GM12878 (cell line): ENCODE results near the gene SNRPD3. TPM values are rescaled to one million over a fixed set of nuclear protein-coding genes. Genes with fewer than 3 reads are reported as not detected.

Experiments used
- ATAC-seq: fragments of 200-7000 bp; cut with Tn5 transposase; 3 replicates; pipeline ENCODE4 v1.9.1; 2020; ENCODE audit warnings: mild to moderate bottlenecking, moderate library complexity
- BruUV-seq: library from RNA; stranded (reverse); fragments of 400-500 nt; replicated peaks from 2 replicates; lab custom pipeline; 2021; lab: Mats Ljungman, UMichigan
- CTCF ChIA-PET: fragments of 300-600 bp; sonication (Branson Sonifier 250); formaldehyde crosslinking; extraction: SDS; loops from one replicate; lab custom pipeline; 2021; ENCODE audit warnings: inconsistent platforms; lab: Yijun Ruan, JAX
- POLR2A ChIA-PET: fragments of 350-600 bp; formaldehyde crosslinking; extraction: SDS; loops from one replicate; lab custom pipeline; 2021; ENCODE audit warnings: inconsistent platforms; lab: Charles Lee
- RAD21 ChIA-PET: fragments of 300-600 bp; sonication (Branson Sonifier 250); formaldehyde crosslinking; loops from one replicate; lab custom pipeline; 2023; ENCODE audit warnings: antibody characterized with exemption; ENCODE audit not compliant: unreplicated experiment; lab: Charles Lee
- SMC1A ChIA-PET: fragments of 300-600 bp; sonication (Branson Sonifier 250); formaldehyde crosslinking; loops from one replicate; lab custom pipeline; 2023; ENCODE audit not compliant: unreplicated experiment, uncharacterized antibody; lab: Charles Lee
- DNase-seq: peaks from one replicate; pipeline ENCODE4 v3.0.0-alpha.2; 2011; ENCODE audit warnings: low read depth, low spot score
- FAIRE-seq: peaks from 3 replicates; lab custom pipeline; 2011; peaks lifted over from hg19 to GRCh38; lab: Jason Lieb, UNC
- H2AFZ ChIP-seq: 2 replicates; pipeline ENCODE4 v1.6.0; 2011; ENCODE audit warnings: low read depth, low read length, control low read depth; ENCODE audit not compliant: control insufficient read depth
- H3K27ac ChIP-seq: 2 replicates; pipeline ENCODE4 v1.5.1; 2011; ENCODE audit warnings: control low read depth; ENCODE audit not compliant: control insufficient read depth, insufficient read depth
- H3K27me3 ChIP-seq, 2 experiments: replicated peaks in 1 of 2; 2 replicates each; pipeline versions ENCODE4 v1.6.0 to v1.6.1; 2011; ENCODE audit warnings: low read length in 1 of 2; ENCODE audit not compliant: control insufficient read depth in 2 of 2, insufficient read depth in 2 of 2
- H3K36me3 ChIP-seq, 2 experiments: 2 replicates each; pipeline ENCODE4 v1.5.1; 2011; ENCODE audit warnings: low read length in 1 of 2; ENCODE audit not compliant: control insufficient read depth in 2 of 2, insufficient read depth in 2 of 2
- H3K4me1 ChIP-seq: 2 replicates; pipeline ENCODE4 v1.6.1; 2011; ENCODE audit warnings: mild to moderate bottlenecking, low read length, moderate library complexity, mixed read lengths; ENCODE audit not compliant: control insufficient read depth, insufficient read depth
- H3K4me2 ChIP-seq: 2 replicates; pipeline ENCODE4 v1.6.0; 2011; ENCODE audit warnings: control low read depth; ENCODE audit not compliant: control insufficient read depth, insufficient read depth
- H3K4me3 ChIP-seq: fragments of 200-600 bp; sonication (generic); 2 replicates; pipeline ENCODE4 v1.5.1; 2016
- H3K79me2 ChIP-seq: 2 replicates; pipeline ENCODE4 v1.6.0; 2011; ENCODE audit warnings: low read length; ENCODE audit not compliant: control insufficient read depth, insufficient read depth
- H3K9ac ChIP-seq: 2 replicates; pipeline ENCODE4 v1.8.0; 2011; ENCODE audit warnings: low read length, control low read depth, mixed read lengths; ENCODE audit not compliant: control insufficient read depth, insufficient read depth
- H3K9me3 ChIP-seq: replicated peaks from 3 replicates; pipeline ENCODE4 v1.5.1; 2011; ENCODE audit warnings: mild to moderate bottlenecking, low read length; ENCODE audit not compliant: control insufficient read depth, insufficient read depth
- H4K20me1 ChIP-seq: 2 replicates; pipeline ENCODE4 v1.6.0; 2011; ENCODE audit not compliant: control insufficient read depth, insufficient read depth
- CBX3 ChIP-seq: fragments of 200-600 bp; sonication (generic); IDR thresholded peaks from 2 replicates; pipeline ENCODE4 v1.6.1; 2016; ENCODE audit warnings: low read depth, borderline replicate concordance
- CREB1 ChIP-seq: IDR thresholded peaks from 2 replicates; pipeline ENCODE4 v1.6.1; 2012; ENCODE audit warnings: low read depth, mild to moderate bottlenecking, inconsistent platforms
- IRF3 ChIP-seq: fragments of 450-650 bp; IDR thresholded peaks from 2 replicates; pipeline ENCODE4 v1.6.1; 2014; ENCODE audit warnings: mild to moderate bottlenecking
- MTA3 ChIP-seq: IDR thresholded peaks from 2 replicates; pipeline ENCODE4 v1.6.1; 2012; ENCODE audit warnings: low read length, inconsistent platforms, borderline replicate concordance
- PAX5 ChIP-seq: IDR thresholded peaks from 2 replicates; pipeline ENCODE4 v1.6.1; 2011; ENCODE audit warnings: low read depth, low read length, borderline replicate concordance
- PAX8 ChIP-seq: fragments of 450-650 bp; IDR thresholded peaks from 2 replicates; pipeline ENCODE4 v1.6.1; 2017; ENCODE audit warnings: mild to moderate bottlenecking, moderate library complexity
- POLR2AphosphoS2 ChIP-seq: IDR thresholded peaks from 2 replicates; pipeline ENCODE4 v1.6.1; 2011; ENCODE audit warnings: low read depth, mild to moderate bottlenecking, low read length, improper control_type of control experiment, moderate library complexity
- RUNX3 ChIP-seq: IDR thresholded peaks from 2 replicates; pipeline ENCODE4 v1.6.1; 2012; ENCODE audit warnings: low read length, inconsistent platforms
- WGBS: methylation state at CpG from one replicate; pipeline ENCODE4 v1.1.6; 2016; ENCODE audit warnings: low lambda C conversion rate; ENCODE audit not compliant: insufficient replicate concordance, insufficient coverage; ENCODE audit errors: missing lambda C conversion rate; 5-methylcytosine and 5-hydroxymethylcytosine counted together
- in situ Hi-C: fragments of 300-500 bp; cut with MboI; formaldehyde crosslinking; loops from 9 replicates; pipeline ENCODE4 v1.14.3; 2018; ENCODE audit warnings: mixed read lengths
- intact Hi-C: fragments of 100-400 bp; cut with micrococcal nuclease; formaldehyde crosslinking; loops from one replicate; pipeline ENCODE4 v1.14.2; 2022; ENCODE audit not compliant: unreplicated experiment
- polyA plus RNA-seq, 11 experiments: library from polyadenylated mRNA; depleted of rRNA in 4 of 11; unstranded in 6 of 11; stranded (reverse) in 5 of 11; fragments of >200 nt; fragmentation: Nextera tagmentation in 4 of 11; fragmentation: Illumina TruSeq in 1 of 11; extraction: Ambion mirVana in 4 of 11; extraction: Trizol in 1 of 11; gene quantifications; 1 replicate in 1 of 11; 2 replicates in 10 of 11; pipeline versions ENCODE4 v1.2.1 to v1.2.3, GENCODE V29; 2011 to 2016; ENCODE audit warnings: inconsistent platforms in 2 of 11, missing spikeins in 2 of 11, low read depth in 1 of 11
- total RNA-seq, 4 experiments: library from RNA; depleted of rRNA in 3 of 4; stranded (reverse); fragments of >200 nt in 3 of 4; fragmentation: Illumina TruSeq in 1 of 4; extraction: Trizol in 1 of 4; gene quantifications; 2 replicates each; pipeline versions ENCODE4 v1.2.1 to v1.2.3, GENCODE V29; 2013 to 2021
- TF ChIP-seq, protein P1 (sequence below): fragments of 450-650 bp; IDR thresholded peaks from 2 replicates; pipeline ENCODE4 v1.6.1; 2018; ENCODE audit warnings: mild to moderate bottlenecking, low read depth, moderate library complexity; ENCODE audit not compliant: partially characterized antibody

SNRPD3 gene
- total and polyA plus RNA-seq, 10 of the 15 experiments (the other 5 are each of a cell fraction or from before 2014, with no cell fraction given): 112 to 324 (median 242) TPM

DNA sequence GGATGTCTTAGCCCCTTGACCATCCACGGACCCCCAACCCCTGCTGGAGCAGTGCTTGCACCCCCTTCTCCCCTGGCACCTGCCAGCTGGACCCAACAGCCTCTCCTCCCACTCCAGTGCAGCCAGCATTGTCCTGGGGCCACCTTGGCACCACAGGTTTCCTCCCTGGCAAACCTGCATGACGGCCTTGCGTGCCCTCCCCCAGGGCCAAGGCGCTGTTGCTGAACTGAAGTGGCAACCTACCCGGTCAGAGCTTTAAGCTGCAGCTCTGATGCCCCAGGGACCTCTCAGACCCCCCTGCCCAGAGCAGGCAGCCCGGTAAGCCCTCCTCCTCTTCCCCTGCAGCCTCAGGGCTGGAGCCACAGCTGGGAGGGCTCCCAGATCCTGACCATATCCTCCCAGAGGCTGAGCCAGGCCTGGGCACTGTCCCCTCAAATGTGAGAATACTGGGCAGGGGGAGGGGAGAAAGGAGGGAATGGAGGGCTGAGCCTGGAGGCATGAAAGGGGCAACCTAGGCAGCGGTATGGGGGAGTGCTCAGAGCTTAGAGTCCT is 38.8 kb downstream of the SNRPD3 start:
- H3K27me3 ChIP-seq: no peaks in the 10 kb centered on the region
- FAIRE-seq (no peak), DNase-seq (no peak), ATAC-seq (no peak)
- H3K4me1 ChIP-seq: no peaks in the 10 kb centered on the region
- H3K4me2 ChIP-seq: no peak overlapping the region
- no peaks in the 10 kb centered on the region for H3K9me3 ChIP-seq
- intact Hi-C loops (no loop called here), in situ Hi-C loops (no loop called here)
- H3K27ac ChIP-seq: no peak overlapping the region
- H3K36me3 ChIP-seq: no peaks in the 10 kb centered on the region
- no peak overlapping the region for H2AFZ ChIP-seq
- H4K20me1 ChIP-seq: no peaks in the 10 kb centered on the region
- SMC1A ChIA-PET: no interaction called here
- POLR2A ChIA-PET: no interaction called here
- no peak overlapping the region for H3K9ac ChIP-seq
- H3K4me3 ChIP-seq: no peak overlapping the region
- BruUV-seq: no TSS peak
- CTCF ChIA-PET: interaction anchor here (1.2 kb wide), 1 partner anchor 9 kb away, joined by 3 read pairs; no protein-coding TSS in a partner anchor
- TF ChIP-seq IRF3 (no peak), MTA3 (no peak), CBX3 (no peak), PAX5 (no peak), CREB1 (no peak), RUNX3 (no peak), POLR2AphosphoS2 (no peak), PAX8 (no peak)
- TF ChIP-seq, protein P1, sequence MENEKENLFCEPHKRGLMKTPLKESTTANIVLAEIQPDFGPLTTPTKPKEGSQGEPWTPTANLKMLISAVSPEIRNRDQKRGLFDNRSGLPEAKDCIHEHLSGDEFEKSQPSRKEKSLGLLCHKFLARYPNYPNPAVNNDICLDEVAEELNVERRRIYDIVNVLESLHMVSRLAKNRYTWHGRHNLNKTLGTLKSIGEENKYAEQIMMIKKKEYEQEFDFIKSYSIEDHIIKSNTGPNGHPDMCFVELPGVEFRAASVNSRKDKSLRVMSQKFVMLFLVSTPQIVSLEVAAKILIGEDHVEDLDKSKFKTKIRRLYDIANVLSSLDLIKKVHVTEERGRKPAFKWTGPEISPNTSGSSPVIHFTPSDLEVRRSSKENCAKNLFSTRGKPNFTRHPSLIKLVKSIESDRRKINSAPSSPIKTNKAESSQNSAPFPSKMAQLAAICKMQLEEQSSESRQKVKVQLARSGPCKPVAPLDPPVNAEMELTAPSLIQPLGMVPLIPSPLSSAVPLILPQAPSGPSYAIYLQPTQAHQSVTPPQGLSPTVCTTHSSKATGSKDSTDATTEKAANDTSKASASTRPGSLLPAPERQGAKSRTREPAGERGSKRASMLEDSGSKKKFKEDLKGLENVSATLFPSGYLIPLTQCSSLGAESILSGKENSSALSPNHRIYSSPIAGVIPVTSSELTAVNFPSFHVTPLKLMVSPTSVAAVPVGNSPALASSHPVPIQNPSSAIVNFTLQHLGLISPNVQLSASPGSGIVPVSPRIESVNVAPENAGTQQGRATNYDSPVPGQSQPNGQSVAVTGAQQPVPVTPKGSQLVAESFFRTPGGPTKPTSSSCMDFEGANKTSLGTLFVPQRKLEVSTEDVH: no peak
- 35% methylated on average over 7 of the region's 7 CpGs for WGBS
- RAD21 ChIA-PET: no interaction called here
- H3K79me2 ChIP-seq: no peaks in the 10 kb centered on the region
